Esophagus muscularis mucosa (tissue), 4 donors: Measurements from ENCODE around the gene TMC7. TPM values are rescaled to one million over a fixed set of nuclear protein-coding genes. Genes with fewer than 3 reads are reported as not detected.

ENCODE experiments used
- DNase-seq: peaks from one replicate; pipeline ENCODE4 v3.0.0-alpha.2; 2017; ENCODE audit errors: extremely low spot score
- H3K27ac ChIP-seq, 4 donors: fragments of 200-600 bp; sonication (generic); replicated peaks in 1 of 4; 1 replicate in 3 of 4; 2 replicates in 1 of 4; pipeline ENCODE4 v1.5.1; 2016 to 2019; ENCODE audit warnings: mild to moderate bottlenecking in 1 of 4
- H3K27me3 ChIP-seq, 4 donors: fragments of 200-600 bp; sonication (generic); one replicate each; pipeline versions ENCODE4 v1.5.1 to v1.6.0; 2016 to 2019
- H3K36me3 ChIP-seq, 4 donors: fragments of 200-600 bp; sonication (generic); one replicate each; pipeline ENCODE4 v1.5.1; 2016 to 2019
- H3K4me1 ChIP-seq, 4 donors: fragments of 200-600 bp; sonication (generic); one replicate each; pipeline ENCODE4 v1.5.1; 2016 to 2019
- H3K4me3 ChIP-seq, 4 donors: fragments of 200-600 bp; sonication (generic); 1 replicate in 2 of 4; 2 replicates in 2 of 4; pipeline ENCODE4 v1.5.1; 2016 to 2019; ENCODE audit warnings: mild to moderate bottlenecking in 4 of 4, moderate library complexity in 1 of 4
- H3K9me3 ChIP-seq, 4 donors: fragments of 200-600 bp; sonication (generic); 1 replicate in 3 of 4; 2 replicates in 1 of 4; pipeline ENCODE4 v1.5.1; 2016 to 2019
- CTCF ChIP-seq, 3 experiments: fragments of 200-600 bp in 2 of 3; fragments of 450-650 bp in 1 of 3; sonication (generic) in 2 of 3; IDR thresholded peaks; one replicate each; pipeline ENCODE4 v1.5.1; 2017 to 2019; ENCODE audit warnings: antibody characterized with exemption in 3 of 3, mild to moderate bottlenecking in 2 of 3, moderate library complexity in 1 of 3
- EP300 ChIP-seq: sonication (generic); formaldehyde crosslinking; IDR thresholded peaks from one replicate; pipeline ENCODE4 v1.6.1; 2017; ENCODE audit warnings: antibody characterized with exemption
- POLR2A ChIP-seq: fragments of 450-650 bp; IDR thresholded peaks from one replicate; pipeline ENCODE4 v1.6.1; 2017; ENCODE audit warnings: antibody characterized with exemption, moderate library complexity, mild to moderate bottlenecking, low read depth
- POLR2AphosphoS5 ChIP-seq, 2 donors: sonication (generic); formaldehyde crosslinking; IDR thresholded peaks; one replicate each; pipeline ENCODE4 v1.6.1; 2017; ENCODE audit warnings: antibody characterized with exemption in 2 of 2
- WGBS: methylation state at CpG from one replicate; pipeline ENCODE4 v1.1.5; 2018; 5-methylcytosine and 5-hydroxymethylcytosine counted together
- intact Hi-C: fragments of 100-400 bp; cut with DNase I; formaldehyde crosslinking; loops from one replicate; pipeline ENCODE4 v1.15.1; 2023
- total RNA-seq, 4 donors: library from RNA; depleted of rRNA; stranded (reverse); fragments of >200 nt; gene quantifications; one replicate each; pipeline versions ENCODE4 v1.1.0 to v1.2.1, GENCODE V29; 2016

Gene TMC7
- total RNA-seq, 4 donors from 2014 or later: 0.17 to 0.83 (median 0.56) TPM

GRCh38 chr16:18959031-18959505, 24.7 kb upstream of the TMC7 start:
- intact Hi-C loops: no loop called here
- DNase-seq: no peak
- 66% methylated on average over 2 of the region's 2 CpGs for WGBS
- H3K4me1 ChIP-seq: peaks cover 4 to 11% (median 9%) of the 10 kb centered on the region in 4 donors
- H3K27me3 ChIP-seq: no peaks in the 10 kb centered on the region
- H3K4me3 ChIP-seq: no peak overlapping the region
- TF ChIP-seq CTCF (IDR thresholded peaks at IDR 0.05) (no peak), POLR2AphosphoS5 (IDR thresholded peaks at IDR 0.05) (no peak), EP300 (no peak), POLR2A (no peak)
- H3K27ac ChIP-seq: no peak overlapping the region
- H3K9me3 ChIP-seq: no peaks in the 10 kb centered on the region
- no peaks in the 10 kb centered on the region for H3K36me3 ChIP-seq

GRCh38 chr16:18965555-18965954, 18.2 kb upstream of the TMC7 start:
- H3K36me3 ChIP-seq: no peaks in the 10 kb centered on the region
- H3K4me3 ChIP-seq: no peak overlapping the region
- WGBS: 58% methylated on average over 5 of the region's 5 CpGs
- no peaks in the 10 kb centered on the region for H3K9me3 ChIP-seq
- no peak overlapping the region for H3K27ac ChIP-seq
- intact Hi-C loops: loop anchor here (5.0 kb wide), 1 partner anchor 33 kb away; no protein-coding TSS in a partner anchor
- no peak for TF ChIP-seq POLR2AphosphoS5 (IDR thresholded peaks at IDR 0.05)
- TF ChIP-seq POLR2A: no peak
- no peak for TF ChIP-seq CTCF (IDR thresholded peaks at IDR 0.05)
- no peak for TF ChIP-seq EP300
- no peak for DNase-seq
- H3K4me1 ChIP-seq: peaks cover 5 to 19% (median 13%) of the 10 kb centered on the region in 4 donors
- H3K27me3 ChIP-seq: no peaks in the 10 kb centered on the region

- no peaks in the 10 kb centered on the region for H3K9me3 ChIP-seq
- 92% methylated on average over 2 of the region's 5 CpGs for WGBS
- H3K4me1 ChIP-seq: peaks cover 1 to 15% (median 9%) of the 10 kb centered on the region in 4 donors
- intact Hi-C loops: loop anchor here (5.0 kb wide), 1 partner anchor 34 kb away; no protein-coding TSS in a partner anchor
- H3K27ac ChIP-seq: no peak overlapping the region
- no peak overlapping the region for H3K4me3 ChIP-seq
- no peaks in the 10 kb centered on the region for H3K27me3 ChIP-seq
- no peaks in the 10 kb centered on the region for H3K36me3 ChIP-seq
- TF ChIP-seq EP300 (no peak), POLR2AphosphoS5 (IDR thresholded peaks at IDR 0.05) (no peak), POLR2A (no peak), CTCF (IDR thresholded peaks at IDR 0.05) (no peak)
- DNase-seq: no peak
Observed at GRCh38 chr16:18966791-18967190, 16.9 kb upstream of the TMC7 start.

GRCh38 chr16:18969050-18969854, 14.5 kb upstream of the TMC7 start:
- TF ChIP-seq POLR2AphosphoS5 (IDR thresholded peaks at IDR 0.05) (peak; percentile 53 to 54), EP300 (no peak), POLR2A (no peak), CTCF (IDR thresholded peaks at IDR 0.05) (peak; percentile 90 to 94 (median 93))
- intact Hi-C loops: loop anchor here (2.0 to 5.0 kb wide), 2 partner anchors 37 to 168 kb away; partner anchors contain the start of gene ARL6IP1
- Histone ChIP-seq H3K27me3 (no peaks in the 10 kb centered on the region), H3K4me1 (peaks cover 0 to 8% (median 5%) of the 10 kb centered on the region in 4 donors), H3K36me3 (no peaks in the 10 kb centered on the region), H3K9me3 (no peaks in the 10 kb centered on the region), H3K27ac (no peak overlapping the region), H3K4me3 (peak overlapping the region; percentile 28 to 41 (median 37))
- DNase-seq: peak; percentile 97
- 20% methylated on average over 18 of the region's 18 CpGs for WGBS
